Measurements from ENCODE around the gene EDAR.

EDAR gene

DNA sequence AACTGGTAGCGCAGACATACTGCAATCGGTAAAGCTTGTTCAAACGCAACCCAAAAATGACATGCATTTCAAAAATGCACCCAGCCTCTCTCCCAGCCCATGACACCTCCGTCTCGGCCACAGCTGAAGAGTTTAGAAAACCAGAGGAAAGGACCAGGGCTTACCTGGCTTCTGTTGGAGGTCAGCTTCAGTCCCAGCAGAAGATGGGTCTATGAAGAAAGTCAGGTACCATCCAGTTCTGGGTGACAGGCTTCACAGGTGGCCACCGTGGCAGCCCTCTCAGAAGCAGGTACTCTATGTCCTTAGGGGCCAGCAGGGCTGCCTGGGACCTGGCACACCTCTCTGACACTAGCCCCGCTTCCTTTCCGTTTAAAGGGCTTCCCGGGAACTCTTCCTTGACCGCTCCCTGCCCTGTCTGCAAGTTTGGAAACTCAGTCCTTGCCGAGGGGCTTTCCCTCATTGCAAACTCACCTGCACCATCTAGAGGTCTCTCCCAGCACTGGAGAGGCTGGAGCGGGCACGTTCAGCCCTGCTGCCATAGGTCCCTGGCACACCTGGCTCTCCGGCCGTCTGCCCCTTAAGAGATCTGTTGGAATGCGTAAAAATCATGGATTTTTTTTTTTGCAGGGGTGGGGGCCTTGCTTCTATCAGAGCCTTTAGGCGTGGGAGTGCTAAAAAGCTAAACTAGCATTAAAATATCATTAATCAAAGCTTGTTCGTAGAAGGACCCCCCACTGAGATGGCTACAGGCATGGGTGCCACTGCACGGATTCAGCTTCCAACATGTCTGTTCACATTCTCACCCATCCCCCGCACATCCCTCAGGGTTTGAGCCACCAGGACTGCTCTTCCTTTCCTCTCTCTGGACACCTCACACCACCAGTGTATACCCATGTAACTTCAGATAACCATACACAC, at the start of gene EDAR:
Gene EDAR (minus strand): TSS at position 425 of the 918 bp plus-strand sequence. CDS start 58,206 bp downstream, outside the sequence.
- DNase-seq: peak in 1 of 3 donors; percentile 5

DNA sequence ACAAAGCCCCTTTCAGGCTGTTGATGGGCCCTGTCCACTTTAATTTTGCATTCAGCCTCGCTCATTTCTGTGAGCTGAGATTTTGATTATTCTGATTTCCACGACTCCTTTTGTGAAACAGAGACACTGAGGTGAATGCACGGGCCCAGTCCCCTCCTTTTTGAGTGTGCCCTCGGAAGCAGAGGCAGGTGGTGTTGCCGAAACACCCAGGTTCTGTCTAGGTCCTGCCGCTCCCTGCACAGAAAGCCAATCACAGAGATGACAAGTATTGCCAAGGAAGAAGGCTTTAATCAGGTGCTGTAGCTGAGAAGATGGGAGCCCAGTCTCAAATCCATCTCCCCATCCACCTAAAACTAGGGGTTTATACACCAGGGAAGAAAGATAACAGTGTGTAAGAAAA, 44.2 kb upstream of the EDAR start:
- DNase-seq: no peak

DNA sequence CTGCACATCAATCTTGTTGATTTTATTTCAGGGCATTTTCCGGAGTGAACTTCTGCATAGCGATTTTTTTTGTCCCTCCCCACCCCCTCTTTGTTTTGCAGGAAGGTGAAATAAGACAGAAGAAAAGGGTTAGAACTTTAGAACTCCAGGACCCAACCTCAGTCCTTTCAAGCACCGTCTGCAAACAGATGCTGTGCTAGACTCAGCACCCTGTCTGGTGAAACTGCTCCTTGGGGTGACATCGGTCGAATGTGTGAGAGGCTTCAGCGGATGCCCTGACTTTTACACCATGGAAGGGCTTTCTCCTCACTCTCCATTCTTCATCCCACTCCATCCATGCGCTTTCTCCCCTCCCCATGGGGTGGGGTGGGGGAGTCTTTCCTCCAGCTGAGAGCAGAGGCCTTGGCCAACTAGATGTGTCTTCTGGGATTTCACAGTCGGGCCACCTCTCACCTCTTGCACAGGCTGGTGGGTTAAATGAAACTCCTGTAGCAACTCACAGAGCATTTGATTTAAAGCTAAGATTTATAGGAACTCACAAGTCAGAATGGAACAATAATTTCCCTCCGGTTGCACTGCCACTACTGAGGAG, 43.3 kb upstream of the EDAR start:
- no peak for DNase-seq

DNA sequence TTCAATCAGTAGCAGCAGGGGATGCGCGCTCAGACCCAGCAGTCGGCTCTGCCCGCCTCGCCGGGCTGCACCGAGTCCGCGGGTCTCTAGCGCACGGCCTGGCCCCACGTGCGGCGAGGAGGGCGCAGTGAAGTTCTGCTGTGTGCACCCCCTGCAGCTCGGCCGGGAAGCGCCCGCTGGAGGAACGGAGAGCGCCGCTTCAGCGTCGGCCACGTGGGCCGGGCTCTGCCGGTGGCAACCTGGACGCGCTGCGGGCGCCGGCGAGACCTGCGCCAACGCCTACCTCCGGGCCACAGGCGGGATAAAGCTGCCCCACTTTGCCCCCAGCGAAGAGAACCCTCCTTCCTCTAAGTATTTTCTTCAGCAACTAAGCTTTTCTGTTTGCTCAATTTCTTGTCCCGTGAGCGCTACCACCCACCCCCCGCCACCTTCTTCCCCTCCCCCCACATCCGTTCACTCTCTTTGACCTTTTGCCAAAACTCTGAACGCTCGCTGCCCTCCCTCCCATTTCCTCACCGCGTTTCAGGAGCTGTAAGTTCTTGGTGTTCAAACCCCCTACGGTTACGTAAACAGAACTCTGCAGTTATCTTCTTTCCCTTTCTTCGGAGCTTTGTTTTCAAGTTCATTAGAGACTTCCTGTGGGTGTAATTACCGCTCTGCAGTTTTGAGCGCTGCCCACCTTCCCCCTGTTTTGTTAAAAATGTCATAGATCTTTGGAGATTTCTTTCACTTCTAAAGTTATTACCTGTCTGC, 42.6 kb upstream of the EDAR start:
- peak; percentile 21 to 60 (median 42) for DNase-seq

DNA sequence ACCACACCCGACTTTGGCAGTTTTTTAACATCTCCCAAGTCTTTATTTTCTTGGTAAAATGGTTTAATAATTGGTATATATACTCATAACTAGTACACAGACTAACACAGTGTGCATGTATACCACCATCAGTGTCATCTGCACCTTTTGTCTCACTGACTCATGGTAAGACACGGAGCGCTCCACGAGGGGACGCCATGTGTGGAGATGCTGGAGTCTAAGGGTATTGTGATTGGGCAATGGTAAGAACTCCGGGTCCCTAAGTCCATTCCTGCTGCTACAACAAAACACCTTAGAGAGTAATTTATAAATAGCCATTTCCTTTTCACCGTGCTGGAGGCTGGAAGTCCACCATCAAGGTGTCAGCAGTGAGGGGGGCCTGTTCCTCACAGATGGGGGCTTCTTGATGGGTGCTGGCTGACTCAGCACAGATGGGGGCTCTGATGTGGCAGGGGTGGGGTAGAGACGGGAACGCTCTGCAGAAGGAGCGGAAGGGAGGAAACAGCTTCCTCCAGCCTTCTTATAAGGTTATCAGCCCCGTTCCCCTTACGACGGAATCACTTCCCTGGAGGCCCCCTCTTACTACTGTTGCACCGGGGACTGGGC, 42.0 kb upstream of the EDAR start:
- no peak for DNase-seq

DNA sequence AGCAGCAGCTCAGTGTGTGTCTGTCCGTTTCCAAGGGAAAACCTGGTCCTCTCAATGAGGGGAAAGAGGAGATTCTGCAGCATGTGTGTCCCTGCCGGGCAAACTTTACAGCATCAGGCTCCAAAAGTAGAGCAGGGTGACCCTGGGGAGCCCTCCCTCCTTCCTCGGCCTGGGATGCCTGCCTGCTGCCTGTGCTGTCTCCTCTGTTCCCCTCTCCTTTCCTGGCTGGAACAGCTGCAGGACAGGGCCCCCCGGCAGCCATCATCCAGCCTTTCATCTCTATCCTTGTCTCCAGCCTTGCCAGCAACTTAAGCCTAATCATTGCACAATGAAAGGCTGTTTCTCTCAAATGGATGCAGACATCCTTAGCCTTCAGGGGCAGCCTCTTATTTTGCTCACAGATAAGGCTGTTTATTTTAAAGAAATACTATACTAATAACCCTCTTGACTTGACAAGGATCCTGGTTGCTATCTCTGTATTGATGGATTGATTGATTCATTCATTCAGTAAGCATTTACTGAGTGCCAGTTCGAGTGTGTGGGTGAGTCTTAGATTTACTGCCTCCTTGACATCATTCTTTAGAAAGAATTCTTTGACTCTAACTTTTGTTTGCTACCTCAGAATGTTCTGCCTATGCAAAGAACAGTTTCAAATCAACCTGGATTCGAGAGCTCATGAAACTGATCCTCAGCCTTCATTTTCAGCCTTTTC, 40.6 kb upstream of the EDAR start:
- no peak for DNase-seq

DNA sequence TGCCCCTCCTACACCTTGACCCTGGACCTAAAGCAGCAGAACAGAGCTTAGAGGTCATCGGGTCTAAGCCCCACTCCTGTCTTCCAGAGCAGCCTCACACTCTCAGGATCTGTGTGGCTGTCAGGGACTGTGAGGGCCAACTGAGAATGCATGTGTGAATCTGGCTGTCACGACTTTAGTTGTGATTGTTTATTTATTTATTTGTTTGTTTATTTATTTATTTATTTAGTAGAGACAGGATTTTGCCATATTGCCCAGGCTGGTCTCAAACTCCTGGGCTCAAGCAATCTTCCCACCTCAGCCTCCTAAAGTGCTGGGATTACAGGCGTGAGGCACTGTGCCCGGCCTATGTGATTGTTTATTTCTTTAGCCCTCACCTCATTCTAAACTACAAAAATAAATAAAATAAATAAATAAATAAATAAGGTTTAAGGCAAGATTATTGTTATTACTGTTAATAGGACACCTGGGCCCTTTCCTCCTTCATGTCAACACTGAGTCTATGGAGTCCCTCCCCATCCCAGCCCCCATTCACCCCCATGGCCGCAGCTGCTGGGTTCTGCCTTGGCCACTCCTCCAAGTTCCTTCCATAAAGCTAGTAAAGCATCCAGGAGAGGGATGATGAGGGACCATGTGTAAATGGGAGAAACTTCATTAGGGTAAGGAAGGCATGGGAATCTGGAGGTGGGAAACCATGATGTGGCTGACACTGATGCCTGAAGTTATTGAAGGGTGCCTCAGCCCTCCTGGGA, 39.9 kb upstream of the EDAR start:
- no peak for DNase-seq

DNA sequence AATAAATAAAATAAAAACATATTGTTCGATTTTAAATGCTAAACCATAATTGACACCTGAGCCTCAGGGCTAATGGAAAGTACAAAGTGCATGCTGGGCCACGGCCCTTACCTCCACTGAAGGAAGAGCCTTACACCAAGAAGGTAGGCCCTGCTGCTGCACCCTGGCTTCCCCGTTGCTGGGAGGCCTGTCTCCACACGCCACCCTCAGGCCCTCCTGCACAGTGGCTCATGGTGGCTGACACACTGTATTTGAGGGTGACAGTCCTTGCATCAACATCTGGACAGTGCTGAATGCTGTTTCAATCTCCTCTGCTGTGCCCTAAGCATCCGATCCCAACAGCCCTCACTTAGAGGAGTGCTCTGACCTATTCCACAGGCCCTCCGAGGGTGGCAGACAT, 39.3 kb upstream of the EDAR start:
- DNase-seq: no peak

DNA sequence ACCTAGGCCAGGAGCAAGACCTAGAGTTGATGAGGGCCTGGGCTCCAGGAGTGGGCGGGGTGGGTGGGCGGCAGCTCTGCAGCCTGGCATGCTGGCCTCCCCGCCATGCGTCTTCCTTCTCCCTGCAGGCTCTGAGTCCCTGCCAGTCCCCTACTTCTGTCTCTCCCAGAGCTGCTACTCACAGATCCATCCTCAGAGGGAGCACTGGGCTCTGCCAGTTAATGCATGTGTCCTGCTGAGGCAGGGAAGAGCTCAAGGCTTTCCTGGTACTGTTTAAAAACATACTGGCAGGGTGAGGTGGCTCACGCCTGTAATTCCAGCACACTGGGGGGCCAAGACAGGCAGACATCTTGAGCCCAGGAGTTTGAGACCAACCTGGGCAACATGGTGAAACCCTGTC, 38.7 kb upstream of the EDAR start:
- no peak for DNase-seq

DNA sequence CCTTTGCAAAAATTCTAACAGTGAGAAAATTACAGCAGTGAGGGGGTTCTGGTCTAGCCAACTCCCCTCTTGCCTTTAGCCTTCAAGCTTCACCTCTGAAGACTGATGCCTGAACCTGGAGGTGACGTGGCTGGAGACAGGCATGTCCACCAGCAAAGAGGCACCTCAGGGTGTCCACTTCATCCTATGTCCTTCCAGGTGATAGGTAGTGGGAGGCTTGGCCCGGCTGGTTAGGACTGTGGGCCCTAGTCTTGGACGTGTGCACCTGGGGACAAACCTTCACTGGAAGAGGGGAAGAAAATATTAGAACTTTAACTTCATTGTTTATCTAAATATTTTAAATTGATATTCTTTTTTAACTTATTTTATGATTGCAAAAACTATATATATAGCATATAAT, 35.5 kb upstream of the EDAR start:
- DNase-seq: no peak

DNA sequence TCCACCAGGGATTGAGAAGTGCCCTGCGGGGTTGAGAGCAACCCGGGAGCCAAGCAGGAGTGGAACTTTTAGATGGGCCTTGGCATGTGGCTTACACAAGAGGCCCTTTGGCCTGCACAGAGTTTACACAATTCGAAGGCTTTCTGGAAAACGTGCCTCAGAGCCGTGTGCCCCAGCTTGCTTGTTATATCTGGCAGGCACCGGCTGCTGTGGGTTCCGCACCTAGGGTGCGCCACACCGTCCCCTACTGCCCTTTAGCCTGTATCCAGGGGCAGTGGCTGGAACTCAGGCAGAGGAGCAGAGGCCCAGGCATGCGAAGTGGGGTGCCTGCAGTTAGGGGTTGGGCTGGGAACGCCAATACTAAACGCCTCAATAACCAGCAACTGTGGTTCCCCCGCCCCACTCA, 32.9 kb upstream of the EDAR start:
- no peak for DNase-seq

DNA sequence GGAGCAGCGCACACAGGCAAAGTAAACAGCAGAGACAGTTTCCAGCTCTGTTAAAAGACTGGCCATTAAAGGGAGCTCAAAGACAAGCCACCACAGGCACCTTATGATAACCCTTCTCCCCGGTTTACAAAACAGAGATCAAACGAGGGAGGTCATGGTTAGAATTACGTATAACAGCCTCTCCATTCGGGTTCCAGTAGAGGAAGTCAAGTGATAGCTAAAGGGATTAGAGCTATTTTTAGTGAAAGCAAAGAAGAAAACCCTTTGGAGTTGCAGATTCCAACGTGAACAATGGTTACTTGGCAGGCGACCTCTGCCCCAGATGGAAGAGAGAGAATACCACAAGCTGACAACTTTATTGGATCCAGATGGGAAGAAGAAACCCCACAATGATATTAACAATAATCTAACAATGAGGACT, 31.2 kb upstream of the EDAR start:
- DNase-seq: no peak

DNA sequence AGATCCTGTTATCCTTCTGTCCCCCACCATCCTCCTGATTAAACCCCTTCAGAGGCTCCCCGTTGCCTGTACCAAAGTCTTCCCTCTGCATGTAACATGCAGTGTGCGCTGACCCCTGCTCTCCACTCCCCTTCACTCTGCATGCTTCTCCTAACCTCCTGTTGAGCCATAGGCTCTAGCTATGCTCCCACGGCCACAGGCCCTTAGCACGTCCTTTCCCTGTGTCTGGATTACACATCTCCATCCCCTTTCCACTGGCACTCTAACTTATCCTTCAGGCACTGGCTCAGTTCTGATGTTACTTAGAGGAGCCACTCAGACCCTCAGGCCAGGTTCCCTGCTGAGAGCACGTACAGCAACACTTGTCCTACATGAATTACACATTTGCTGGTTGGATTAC, 29.4 kb upstream of the EDAR start:
- DNase-seq: no peak

DNA sequence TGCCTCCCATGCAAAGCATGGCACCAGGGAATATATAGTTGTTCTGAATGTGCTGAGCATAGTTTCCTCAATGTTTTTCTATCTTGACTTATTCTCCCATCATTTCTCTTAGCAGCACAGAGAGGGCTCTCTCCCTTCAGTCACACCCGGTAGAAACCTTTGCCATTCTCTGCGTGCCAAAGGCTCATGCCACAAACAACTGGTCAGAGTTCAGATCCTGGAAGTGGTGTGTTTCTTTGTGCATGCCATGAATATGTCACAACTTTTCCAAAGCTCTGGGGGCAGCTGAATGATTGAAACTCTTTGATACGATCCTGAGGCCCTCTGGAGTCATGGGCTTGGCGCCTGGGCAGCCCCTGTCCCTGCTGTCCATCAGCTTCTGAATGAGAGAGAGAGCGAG, 28.0 kb upstream of the EDAR start:
- DNase-seq: no peak

DNA sequence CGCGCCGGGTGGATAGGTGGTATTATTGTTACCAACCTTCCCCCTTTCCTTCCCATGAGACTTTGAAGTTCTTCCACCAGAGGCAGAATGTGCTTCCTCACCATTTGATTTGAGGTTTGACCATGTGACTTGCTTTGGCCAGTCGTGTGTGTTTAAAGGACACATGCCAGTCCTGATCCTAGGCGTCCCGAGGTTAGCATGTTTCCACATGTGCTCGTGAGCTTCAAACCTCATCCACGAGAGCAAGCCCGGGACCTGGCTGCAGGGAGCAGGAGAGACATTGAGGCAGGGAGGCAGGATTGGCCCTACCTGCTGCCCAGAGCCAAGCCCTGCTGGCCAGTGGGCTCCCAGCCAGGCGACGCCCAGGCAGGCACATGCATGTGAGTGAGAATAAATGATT, 27.4 kb upstream of the EDAR start:
- DNase-seq: no peak

DNA sequence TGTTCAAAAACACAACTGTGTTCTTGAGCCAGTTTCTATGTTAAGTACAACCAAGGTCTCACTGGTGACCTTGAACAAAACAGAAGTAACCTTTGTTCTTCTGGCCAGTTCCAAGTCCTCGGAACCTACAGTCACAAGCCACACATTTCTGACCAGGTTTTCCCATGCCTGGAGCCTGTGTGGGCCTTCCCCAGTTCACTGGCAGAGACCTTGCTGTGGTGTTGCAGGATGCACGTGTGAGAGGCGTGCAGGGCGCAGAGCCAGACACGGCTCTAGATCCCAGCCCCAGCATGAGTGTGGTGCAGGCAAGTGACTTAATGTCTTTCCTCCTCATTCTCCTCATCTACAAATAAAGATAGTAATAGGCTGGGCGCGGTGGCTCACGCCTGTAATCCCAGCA, 25.5 kb upstream of the EDAR start:
- no peak for DNase-seq

DNA sequence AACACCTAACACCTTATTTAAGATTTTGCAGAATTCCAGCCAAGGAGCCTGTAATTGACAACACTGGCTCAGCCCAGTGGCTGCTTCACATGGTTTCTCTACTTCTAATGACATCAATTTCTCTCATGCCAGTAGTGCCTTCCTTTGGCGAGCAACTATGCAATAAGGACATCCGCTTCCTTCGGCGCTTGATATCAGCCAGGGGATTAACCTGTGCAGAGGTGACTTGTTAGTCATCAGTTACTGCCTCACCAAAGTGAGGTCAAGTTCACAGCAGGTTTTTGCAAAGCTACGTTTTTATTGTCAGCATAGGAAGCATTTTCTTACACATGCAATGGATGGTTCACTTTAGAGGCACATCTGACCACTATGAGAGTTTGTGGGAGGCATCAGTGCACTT, 24.0 kb upstream of the EDAR start:
- DNase-seq: no peak

DNA sequence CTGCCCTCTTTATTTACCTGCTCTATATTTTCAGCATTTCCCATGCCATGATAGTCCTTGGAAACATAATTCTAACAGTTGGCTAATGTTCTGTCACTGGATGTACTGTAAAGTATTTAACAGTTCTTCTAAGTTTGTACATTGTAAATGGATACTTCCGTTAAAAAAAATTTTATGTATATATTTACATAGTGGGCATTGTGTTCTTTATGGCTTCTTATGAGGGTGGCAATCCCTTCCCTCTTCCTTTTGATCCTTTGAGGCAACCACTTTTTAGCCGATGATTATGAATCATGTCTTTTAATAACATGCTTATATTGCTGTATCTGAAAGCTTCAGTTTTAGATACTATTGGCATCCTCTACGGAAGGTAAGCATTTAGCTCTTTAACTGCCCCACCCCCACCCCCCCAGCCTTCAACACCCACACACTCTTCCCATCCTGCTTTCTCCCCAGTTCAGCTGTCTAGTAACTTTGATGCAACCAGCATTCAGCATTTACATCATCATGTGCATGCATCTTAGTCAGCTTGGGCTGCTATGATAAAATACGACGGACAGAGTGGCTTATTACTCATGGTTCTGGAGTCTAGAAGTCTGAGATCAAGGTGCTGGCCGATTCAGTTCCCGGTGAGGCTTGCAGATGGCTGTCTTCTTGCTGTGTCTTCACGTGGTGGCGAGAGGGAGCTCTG, 21.0 kb upstream of the EDAR start:
- peak in 2 of 3 donors; percentile 6 to 14 for DNase-seq

DNA sequence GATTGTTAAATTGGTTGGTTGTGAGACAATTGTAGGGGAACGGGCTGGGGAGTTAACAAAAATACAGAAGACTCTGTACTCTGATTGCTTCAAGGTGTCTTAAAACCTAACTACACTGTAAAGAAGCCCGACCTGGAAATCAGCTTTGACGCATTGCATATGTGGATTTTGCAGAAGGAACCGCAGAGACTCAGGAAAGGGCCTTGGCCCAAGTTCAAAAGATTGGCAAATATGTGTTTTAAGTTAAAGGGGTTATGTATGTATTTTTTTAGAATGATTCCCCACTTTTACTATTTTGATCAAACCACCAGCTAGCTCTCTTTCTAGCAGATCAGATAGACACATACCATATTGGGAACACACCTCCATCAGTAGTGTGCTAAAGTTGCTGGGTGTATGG, 18.0 kb upstream of the EDAR start:
- no peak for DNase-seq

DNA sequence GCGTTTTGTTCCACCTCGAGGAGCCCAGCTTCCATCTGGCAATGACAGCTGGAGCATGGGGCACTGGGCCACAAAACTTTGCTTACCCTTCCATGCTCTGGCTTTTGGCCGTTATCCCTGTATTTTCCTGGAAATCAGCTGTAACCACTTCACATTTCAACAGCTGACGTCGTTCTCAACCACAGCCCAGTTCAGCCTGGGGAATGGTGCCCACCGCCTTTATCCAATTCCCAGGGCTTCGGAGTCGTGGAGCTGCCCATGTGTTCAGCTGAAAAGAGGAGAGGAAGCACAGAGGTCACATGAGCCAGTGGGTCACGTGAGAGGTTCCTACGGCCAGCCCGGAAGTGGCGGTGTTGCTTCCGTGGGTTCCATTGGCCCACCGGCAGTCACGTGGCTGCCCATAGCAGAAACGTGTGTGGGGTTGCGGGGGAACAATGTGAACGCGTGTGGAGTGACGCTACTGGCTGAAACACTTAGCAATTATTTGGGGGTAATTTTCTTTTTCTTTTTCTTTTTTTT, 16.7 kb upstream of the EDAR start:
- DNase-seq: no peak

DNA sequence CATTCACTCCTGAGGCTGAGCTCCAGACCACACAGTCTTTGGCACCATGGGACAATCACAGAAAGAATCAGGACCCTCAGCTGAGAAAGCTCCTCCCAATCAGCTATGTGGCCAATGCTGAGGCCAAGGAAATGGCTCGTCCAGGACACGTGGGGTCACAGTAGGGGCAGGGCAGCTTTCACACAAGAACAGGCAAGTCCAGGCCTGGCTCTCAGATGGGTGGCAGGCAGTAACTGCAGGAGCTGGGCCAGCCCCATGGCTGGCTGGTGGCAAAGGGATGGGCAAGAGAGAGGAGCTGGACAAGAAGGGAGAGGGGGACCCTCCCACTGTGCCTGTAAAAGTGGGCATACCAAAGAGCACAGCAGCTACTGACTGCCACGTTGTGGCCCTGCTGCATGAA, 12.2 kb upstream of the EDAR start:
- no peak for DNase-seq

Measured in suppressor macrophage treated with lipopolysaccharide for 1 hour (primary cell).